Activated T-cell treated with anti-CD3 and anti-CD28 coated beads, Interleukin-2, amount 50 U/mL, for 72 hours (primary cell): ENCODE results near the gene DAZ2. TPM values are rescaled to one million over a fixed set of nuclear protein-coding genes. Genes with fewer than 3 reads are reported as not detected.
"Not testable (repeated sequence)": the region's sequence is repeated elsewhere in the genome, so short reads cannot be mapped to it uniquely, and the experiment has no call there.

ENCODE experiments used
- ATAC-seq, 2 donors: fragments of 150-1000 bp; cut with Tn5 transposase; replicated peaks in 1 of 2; 2 replicates each; pipeline ENCODE4 v1.10.0; 2021; ENCODE audit warnings: moderate library complexity in 2 of 2, mild to moderate bottlenecking in 1 of 2
- DNase-seq, 2 donors: peaks; one replicate each; pipeline ENCODE4 v3.0.0; 2021 to 2022; ENCODE audit warnings: mixed read lengths in 1 of 2
- H3K27ac Mint-ChIP-seq: one replicate; pipeline ENCODE4 v1.8.0; 2022; ENCODE audit warnings: mild to moderate bottlenecking, moderate library complexity, mixed read lengths
- H3K27me3 Mint-ChIP-seq: one replicate; pipeline ENCODE4 v1.8.0; 2022; ENCODE audit warnings: low read depth, mixed read lengths
- H3K36me3 Mint-ChIP-seq, 2 donors: one replicate each; pipeline ENCODE4 v1.8.0; 2022; ENCODE audit warnings: mixed read lengths in 2 of 2, mild to moderate bottlenecking in 1 of 2; ENCODE audit not compliant: insufficient read depth in 2 of 2
- H3K4me1 Mint-ChIP-seq: one replicate; pipeline ENCODE4 v1.8.0; 2022; ENCODE audit warnings: low read depth, mixed read lengths
- H3K4me3 Mint-ChIP-seq, 2 donors: one replicate each; pipeline ENCODE4 v1.8.0; 2022; ENCODE audit warnings: mild to moderate bottlenecking in 2 of 2, mixed read lengths in 2 of 2, moderate library complexity in 2 of 2
- H3K9me3 Mint-ChIP-seq, 2 donors: one replicate each; pipeline ENCODE4 v1.8.0; 2022; ENCODE audit warnings: mixed read lengths in 2 of 2
- total RNA-seq, 2 donors: library from RNA; stranded (reverse); gene quantifications; one replicate each; pipeline ENCODE4 v1.2.3, GENCODE V29; 2022

The DAZ2 gene, protein sequence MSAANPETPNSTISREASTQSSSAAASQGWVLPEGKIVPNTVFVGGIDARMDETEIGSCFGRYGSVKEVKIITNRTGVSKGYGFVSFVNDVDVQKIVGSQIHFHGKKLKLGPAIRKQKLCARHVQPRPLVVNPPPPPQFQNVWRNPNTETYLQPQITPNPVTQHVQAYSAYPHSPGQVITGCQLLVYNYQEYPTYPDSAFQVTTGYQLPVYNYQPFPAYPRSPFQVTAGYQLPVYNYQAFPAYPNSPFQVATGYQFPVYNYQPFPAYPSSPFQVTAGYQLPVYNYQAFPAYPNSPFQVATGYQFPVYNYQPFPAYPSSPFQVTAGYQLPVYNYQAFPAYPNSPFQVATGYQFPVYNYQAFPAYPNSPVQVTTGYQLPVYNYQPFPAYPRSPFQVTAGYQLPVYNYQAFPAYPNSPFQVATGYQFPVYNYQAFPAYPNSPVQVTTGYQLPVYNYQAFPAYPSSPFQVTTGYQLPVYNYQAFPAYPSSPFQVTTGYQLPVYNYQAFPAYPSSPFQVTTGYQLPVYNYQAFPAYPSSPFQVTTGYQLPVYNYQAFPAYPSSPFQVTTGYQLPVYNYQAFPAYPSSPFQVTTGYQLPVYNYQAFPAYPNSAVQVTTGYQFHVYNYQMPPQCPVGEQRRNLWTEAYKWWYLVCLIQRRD
- total RNA-seq = not detected

DNA sequence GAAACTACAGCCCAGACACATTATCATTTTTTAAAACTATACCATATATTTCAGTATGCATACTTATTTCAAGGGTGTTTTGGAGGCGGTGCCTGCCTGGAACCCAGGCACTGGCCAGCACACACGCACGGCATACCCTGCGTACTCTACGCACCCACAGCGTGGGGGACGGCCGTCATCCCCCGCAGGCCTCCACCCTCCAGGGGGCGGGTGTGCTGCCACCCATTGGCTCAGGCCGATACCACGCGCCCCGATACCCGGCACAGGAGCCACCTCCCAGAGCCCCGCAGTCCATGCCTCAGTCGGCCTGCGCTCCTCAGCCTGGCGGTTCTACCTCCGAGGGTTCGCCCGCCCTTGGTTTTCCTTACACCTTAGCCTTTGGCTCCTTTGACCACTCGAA is at the start of gene DAZ2:
TSS of gene DAZ2 (plus strand) at position 301 of the 400 bp plus-strand sequence. CDS start 208 bp downstream, outside the sequence.
- not testable (repeated sequence) for ATAC-seq, H3K27me3 Mint-ChIP-seq, DNase-seq, H3K36me3 Mint-ChIP-seq, H3K4me3 Mint-ChIP-seq, H3K27ac Mint-ChIP-seq, H3K9me3 Mint-ChIP-seq, H3K4me1 Mint-ChIP-seq

DNA sequence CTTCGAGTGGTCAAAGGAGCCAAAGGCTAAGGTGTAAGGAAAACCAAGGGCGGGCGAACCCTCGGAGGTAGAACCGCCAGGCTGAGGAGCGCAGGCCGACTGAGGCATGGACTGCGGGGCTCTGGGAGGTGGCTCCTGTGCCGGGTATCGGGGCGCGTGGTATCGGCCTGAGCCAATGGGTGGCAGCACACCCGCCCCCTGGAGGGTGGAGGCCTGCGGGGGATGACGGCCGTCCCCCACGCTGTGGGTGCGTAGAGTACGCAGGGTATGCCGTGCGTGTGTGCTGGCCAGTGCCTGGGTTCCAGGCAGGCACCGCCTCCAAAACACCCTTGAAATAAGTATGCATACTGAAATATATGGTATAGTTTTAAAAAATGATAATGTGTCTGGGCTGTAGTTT is 20.4 kb upstream of the DAZ2 start, which contains the start of gene DAZ1:
TSS of gene DAZ1 (minus strand) at position 101 of the 400 bp plus-strand sequence. CDS start 208 bp downstream, outside the sequence.
- H3K36me3 Mint-ChIP-seq, H3K27me3 Mint-ChIP-seq, H3K4me1 Mint-ChIP-seq, H3K27ac Mint-ChIP-seq, ATAC-seq, DNase-seq, H3K4me3 Mint-ChIP-seq, H3K9me3 Mint-ChIP-seq: not testable (repeated sequence)

DNA sequence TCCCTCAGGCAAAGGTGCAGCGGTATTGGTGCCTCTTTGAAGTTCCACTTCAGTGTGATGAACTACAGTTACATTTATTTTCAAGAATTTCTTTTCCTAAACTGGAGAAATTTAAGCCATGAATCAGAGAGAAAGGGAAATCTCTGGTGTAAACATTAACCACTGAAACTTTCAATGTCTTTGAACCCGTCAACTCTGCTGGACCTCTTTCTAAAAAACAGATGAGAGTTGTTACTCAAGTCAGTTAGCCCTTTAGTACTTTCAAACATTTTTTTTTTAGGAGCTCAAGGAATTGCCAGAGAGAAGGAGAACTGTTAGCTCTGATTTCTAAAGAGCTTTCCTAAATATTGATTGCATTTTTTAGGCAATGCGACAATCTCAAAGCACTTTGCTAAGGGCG is 11.9 kb upstream of the DAZ2 start:
- DNase-seq, H3K27ac Mint-ChIP-seq, ATAC-seq, H3K36me3 Mint-ChIP-seq, H3K4me1 Mint-ChIP-seq, H3K4me3 Mint-ChIP-seq, H3K9me3 Mint-ChIP-seq, H3K27me3 Mint-ChIP-seq: not testable (repeated sequence)

DNA sequence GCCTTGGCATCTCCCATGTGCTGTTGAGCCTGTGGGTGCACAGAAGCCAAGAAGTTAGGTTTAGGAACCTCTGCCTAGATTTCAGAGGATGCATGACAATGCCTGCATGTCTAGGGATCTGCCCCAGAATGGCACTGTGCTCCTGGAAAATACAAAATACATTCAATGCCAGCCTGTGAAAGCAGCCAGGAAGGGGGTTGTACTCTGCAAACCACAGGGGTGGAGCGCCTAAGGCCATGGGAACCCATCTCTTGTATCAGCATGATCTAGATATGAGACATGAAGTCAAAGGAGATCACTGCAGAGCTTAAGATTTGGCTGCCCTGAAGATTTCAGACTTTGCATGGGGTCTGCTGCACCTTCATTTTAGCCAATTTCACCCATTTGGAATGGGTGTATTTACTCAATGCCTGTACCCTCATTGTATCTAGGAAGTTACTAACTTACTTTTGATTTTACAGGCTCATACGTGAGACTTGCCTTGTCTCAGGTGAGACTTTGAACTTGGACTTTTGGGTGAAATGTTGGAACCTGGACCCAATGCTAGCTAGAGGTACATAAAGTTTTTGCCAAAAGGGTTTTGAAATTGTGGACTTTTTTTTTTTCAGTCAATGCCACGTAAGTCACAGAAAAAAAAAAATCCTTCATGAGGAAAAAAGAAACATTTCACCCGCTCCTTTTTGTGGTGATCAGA is 9.4 kb upstream of the DAZ2 start:
- not testable (repeated sequence) for ATAC-seq, H3K27ac Mint-ChIP-seq, H3K4me3 Mint-ChIP-seq, H3K36me3 Mint-ChIP-seq, H3K27me3 Mint-ChIP-seq, DNase-seq, H3K9me3 Mint-ChIP-seq, H3K4me1 Mint-ChIP-seq

DNA sequence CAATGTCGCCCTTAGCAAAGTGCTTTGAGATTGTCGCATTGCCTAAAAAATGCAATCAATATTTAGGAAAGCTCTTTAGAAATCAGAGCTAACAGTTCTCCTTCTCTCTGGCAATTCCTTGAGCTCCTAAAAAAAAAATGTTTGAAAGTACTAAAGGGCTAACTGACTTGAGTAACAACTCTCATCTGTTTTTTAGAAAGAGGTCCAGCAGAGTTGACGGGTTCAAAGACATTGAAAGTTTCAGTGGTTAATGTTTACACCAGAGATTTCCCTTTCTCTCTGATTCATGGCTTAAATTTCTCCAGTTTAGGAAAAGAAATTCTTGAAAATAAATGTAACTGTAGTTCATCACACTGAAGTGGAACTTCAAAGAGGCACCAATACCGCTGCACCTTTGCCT is 8.7 kb upstream of the DAZ2 start:
- not testable (repeated sequence) for H3K9me3 Mint-ChIP-seq, H3K4me3 Mint-ChIP-seq, ATAC-seq, H3K27ac Mint-ChIP-seq, DNase-seq, H3K36me3 Mint-ChIP-seq, H3K4me1 Mint-ChIP-seq, H3K27me3 Mint-ChIP-seq

Other genes with a start within 250 kb of the DAZ2 start
- not detected for gene BPY2, start 235.3 kb upstream of the DAZ2 start, total RNA-seq
- not detected for gene DAZ1, start 20.5 kb upstream of the DAZ2 start, total RNA-seq